ENCODE measurements around the gene TRPM7.

DNA sequence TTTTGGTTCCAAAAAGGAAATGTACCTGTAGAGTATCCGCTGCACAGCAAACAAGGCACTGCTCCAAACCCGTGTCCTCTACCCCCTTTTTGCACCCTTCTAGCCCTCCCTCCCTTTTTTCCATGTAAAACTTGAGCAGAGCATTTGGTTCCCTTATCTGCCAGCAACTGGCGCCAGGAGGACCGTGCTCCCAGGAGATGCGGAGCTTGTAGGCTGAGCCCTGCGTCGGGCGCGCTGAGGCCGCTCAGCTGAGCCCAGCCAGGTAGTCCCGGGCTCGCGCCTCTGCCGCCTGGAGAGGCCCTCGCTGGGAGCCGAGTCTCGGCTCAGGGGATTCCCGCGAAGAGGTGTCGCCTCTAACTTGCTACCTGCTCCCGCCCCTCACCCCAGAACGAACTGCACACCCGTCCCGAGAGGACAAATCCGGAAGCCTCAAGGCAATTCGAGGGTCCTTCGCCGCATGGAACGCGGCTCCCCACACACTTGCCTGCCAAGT lies 575 bp downstream of the TRPM7 start:
- TF ChIP-seq, protein P1, sequence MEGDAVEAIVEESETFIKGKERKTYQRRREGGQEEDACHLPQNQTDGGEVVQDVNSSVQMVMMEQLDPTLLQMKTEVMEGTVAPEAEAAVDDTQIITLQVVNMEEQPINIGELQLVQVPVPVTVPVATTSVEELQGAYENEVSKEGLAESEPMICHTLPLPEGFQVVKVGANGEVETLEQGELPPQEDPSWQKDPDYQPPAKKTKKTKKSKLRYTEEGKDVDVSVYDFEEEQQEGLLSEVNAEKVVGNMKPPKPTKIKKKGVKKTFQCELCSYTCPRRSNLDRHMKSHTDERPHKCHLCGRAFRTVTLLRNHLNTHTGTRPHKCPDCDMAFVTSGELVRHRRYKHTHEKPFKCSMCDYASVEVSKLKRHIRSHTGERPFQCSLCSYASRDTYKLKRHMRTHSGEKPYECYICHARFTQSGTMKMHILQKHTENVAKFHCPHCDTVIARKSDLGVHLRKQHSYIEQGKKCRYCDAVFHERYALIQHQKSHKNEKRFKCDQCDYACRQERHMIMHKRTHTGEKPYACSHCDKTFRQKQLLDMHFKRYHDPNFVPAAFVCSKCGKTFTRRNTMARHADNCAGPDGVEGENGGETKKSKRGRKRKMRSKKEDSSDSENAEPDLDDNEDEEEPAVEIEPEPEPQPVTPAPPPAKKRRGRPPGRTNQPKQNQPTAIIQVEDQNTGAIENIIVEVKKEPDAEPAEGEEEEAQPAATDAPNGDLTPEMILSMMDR (IDR thresholded peaks at IDR 0.05; ENCODE audit: low read length), result no peak
- TF ChIP-seq EZH2 (IDR thresholded peaks at IDR 0.05; ENCODE audit: borderline replicate concordance, low read length), result no peak
